HG02623 (cell line): ENCODE data around the gene ATP6V0D1.

Experiments
- ATAC-seq: cut with Tn5 transposase; IDR thresholded peaks from one replicate; pipeline ENCODE4 v1.9.1; 2021; ENCODE audit warnings: moderate library complexity; ENCODE audit not compliant: unreplicated experiment

ATP6V0D1 gene

DNA sequence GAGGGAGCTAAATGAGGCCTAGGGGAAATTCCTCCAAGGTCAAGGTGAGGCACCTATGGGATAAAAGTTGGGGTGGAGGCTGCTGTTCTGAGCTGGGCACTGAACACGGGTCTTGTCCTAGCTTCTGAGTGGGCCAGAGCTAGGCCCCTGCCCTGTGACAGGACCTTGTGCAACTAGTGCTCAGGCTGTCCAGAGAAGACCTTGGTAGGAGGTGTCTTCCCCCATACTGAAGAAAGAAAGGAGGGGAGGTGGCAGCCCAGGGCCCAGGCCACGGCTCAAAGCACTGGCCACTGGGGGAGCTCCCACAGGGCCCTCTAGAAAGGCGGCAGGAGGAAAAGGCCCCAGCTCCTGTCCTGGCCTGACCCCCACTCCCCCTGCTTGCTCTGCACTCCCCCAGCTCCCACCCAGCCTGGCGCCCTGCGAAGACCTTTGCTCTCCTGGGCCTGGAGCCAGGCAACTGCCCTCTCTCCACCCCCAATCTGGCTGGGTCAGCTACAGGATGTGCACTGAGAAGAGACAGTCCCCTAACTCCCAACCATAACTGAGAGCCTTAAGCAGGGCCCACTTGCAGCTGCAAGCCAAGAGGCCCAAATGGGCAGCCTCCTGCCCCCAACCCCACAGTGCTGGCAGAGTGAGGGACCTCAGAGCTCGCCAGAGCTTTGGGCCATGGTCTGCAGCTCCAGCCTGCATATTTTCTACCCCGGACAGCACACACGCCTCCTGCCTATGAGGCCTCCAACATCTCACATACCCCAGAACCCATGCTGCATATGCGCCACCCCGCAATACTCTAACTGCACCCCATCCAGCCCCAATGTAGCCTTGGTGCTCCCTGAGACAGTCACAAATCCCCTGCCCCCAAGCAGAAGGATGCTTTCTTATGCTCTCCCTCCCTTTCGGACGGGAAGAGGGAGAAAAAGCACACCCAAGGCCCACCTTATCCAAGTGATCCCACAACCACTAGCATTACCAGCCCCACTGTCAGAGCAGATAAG, 34.7 kb downstream of the ATP6V0D1 start:
- no peak for ATAC-seq

- no peak for ATAC-seq
Observed at GRCh38 chr16:67445441-67445912, 35.5 kb downstream of the ATP6V0D1 start.

DNA sequence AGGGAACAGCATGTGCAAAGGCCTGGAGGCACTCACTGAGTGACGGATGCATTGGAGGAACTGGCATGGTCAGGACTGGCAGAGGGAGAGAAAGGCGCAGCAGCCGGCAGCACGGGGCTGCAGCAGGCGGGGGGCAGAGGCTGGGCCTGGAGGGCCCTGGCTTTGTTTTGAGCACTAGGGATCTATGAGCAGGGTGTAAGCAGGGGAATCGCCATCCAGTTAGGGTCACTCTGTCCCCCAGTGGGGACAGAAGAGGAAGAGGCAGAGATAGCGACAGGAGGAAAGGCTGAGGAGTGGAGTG, 35.9 kb downstream of the ATP6V0D1 start:
- no peak for ATAC-seq

- no peak for ATAC-seq
Observed at GRCh38 chr16:67444259-67445125, 36.5 kb downstream of the ATP6V0D1 start.

DNA sequence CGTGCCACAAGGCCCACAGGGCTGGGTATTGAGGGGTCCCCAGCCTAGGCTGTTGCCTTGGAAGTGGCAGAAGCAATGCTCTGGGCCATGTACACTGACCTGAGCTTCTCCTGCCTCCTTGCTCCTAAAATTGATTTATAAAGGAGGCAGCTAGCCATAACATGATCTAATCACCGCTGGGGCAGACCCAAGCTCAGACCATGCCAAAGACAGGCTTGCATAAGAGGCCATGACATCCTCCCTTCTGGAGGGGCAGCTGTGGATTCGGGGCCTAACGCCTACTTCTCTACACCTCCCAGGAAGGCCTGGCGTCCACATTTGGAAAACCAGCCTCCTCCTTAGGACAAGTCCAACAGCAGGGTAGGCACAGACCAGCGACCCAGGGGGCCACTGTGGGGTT, 37.7 kb downstream of the ATP6V0D1 start:
- no peak for ATAC-seq

DNA sequence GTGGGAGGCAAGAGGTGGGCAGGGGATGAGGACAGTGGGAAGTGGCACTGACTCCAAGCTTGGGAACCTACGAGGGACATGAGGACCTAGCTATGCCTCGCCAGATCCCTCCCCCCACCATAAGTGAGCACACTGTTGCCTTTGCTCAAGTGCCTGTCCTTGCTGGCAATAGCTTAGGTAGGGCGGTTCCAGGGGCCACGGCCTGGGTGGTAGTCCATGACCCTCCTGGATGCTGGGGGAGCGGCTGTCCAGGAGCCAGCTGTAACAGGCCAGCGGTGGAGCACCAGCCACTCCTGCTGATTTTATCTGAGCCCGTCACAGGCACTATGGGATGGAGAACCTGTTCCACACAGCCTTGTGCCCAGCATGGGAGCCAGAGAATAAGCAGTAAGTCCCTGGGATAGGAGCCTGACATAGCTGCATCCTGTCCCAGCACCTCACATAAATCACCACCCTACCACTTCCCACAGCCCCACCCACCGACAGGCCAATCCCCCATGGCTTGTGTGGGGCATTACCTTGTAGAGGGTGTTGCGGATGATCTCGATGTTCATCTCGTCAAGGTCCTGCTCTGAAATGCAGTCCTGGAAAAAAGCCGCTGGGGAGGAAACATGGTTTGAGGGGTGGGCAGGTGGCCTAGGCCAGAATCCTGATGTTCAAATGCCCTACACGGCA, 38.2 kb downstream of the ATP6V0D1 start:
- no peak for ATAC-seq

- no peak for ATAC-seq
Observed at GRCh38 chr16:67441907-67442306, 39.0 kb downstream of the ATP6V0D1 start.

GRCh38 chr16:67441271-67441753, 39.6 kb downstream of the ATP6V0D1 start:
- no peak for ATAC-seq

GRCh38 chr16:67438824-67439393, 42.0 kb downstream of the ATP6V0D1 start:
- no peak for ATAC-seq

DNA sequence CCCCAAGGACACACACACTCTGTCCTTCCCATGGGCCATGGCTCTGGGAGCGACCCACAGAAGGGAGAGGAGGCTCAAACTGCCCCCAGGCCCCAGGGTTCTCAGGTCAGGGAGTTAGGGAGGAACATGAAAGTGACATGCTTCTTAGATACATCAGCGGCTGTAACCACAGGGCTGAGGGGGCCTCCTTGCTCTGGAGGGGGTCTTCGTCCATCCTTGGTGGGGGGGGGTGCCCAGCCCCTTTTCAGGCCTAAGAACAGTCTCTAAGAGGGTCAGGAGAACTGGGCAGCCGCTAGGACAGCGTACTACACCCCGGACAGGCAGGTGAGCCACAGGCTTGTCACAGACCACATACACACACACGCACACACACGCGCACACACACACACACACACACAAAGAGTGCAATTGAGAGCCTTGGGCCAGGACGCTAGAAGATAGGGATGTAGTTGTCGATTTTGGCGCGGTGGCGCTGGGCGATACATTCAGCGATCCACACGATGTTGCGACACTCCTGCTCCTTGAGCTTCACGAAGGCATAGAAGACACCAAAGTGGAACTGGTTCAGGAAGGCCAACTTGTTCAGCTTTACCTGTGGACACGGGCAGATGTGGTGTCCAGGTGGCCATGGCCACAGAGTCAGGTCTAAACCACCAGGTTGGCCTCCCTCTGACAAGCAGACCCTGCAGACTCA, 42.7 kb downstream of the ATP6V0D1 start:
- ATAC-seq: no peak

DNA sequence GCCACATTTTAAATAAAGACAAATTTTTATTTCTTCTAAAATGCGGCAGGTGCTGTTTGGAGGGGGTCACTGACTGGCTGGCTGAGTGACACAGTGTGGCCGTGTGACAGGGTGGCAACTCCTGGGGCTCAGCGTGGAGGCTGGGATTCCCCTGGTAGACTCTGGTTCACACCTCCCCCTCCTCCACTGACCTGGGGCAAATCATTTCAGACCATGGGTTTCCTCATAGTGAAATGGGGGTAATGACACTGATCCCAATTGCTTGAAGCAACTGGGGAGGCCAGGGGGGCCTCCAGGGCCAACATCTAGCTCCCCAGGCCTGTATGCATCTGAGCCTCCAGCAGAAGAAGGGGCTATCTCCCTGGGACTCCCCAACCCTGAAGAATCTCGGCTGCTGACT, 43.4 kb downstream of the ATP6V0D1 start:
- ATAC-seq: no peak

GRCh38 chr16:67436640-67437193, 44.2 kb downstream of the ATP6V0D1 start:
- ATAC-seq: no peak

DNA sequence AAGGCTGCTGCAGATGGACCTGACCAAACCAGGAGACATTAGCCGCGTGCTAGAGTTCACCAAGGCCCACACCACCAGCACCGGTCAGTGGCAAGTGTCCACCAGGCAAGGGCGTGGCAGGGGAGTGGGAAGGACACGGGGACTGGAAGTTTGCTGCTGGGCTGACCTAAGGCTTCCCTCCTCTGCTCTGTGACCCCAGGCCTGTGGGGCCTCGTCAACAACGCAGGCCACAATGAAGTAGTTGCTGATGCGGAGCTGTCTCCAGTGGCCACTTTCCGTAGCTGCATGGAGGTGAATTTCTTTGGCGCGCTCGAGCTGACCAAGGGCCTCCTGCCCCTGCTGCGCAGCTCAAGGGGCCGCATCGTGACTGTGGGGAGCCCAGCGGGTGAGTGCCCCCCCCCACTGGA, 45.2 kb downstream of the ATP6V0D1 start:
- ATAC-seq: no peak

- no peak for ATAC-seq
Observed at GRCh38 chr16:67433131-67433719, 47.7 kb downstream of the ATP6V0D1 start.

GRCh38 chr16:67432506-67432890, 48.5 kb downstream of the ATP6V0D1 start:
- ATAC-seq: no peak

DNA sequence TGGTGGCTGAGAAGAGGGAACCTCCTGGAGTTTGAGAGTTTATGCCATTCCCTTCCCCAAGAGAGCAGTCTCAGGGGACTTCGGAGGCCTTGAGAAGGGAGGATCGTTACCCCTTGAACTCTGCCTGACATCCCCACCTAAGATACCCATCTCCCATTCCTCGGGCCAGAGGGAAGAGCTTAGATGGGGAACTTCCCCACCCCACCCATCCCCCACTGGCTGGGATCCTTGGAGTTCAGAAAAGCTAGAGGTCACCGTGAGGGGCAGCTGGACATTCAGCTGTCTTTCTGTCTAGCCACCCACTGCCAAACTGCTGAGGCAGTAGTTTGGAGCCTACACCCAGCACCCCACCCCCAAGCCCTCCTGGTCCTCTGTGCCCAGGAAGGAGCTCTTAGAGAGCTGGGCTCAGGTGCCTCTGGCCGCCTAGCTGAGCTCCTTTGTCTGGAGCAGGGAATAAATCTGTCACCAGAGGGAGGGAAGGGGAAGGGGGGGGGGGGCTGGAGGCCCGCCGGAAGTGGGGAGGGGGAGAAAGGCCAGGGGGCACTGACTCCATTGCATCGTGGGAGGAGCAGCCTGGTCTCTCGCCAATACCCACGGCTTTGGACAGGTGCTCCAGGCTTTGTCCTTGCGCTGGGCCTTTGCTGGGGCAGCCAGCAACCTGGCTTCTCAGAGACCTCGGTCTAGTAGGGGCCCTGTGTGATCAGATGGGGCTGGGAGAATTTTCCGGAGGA, 49.0 kb downstream of the ATP6V0D1 start:
- ATAC-seq: no peak

GRCh38 chr16:67430977-67431774, 49.8 kb downstream of the ATP6V0D1 start, which contains the start of gene HSD11B2:
Gene HSD11B2, plus strand, starts transcription at chr16:67431121. Its CDS starts 128 bp downstream, at chr16:67431249.
- ATAC-seq: no peak

- no peak for ATAC-seq
Observed at GRCh38 chr16:67430504-67430976, 50.4 kb downstream of the ATP6V0D1 start.
